Psoas muscle (tissue), 8 donors: ENCODE data around the gene MYH1. TPM values are rescaled to one million over a fixed set of nuclear protein-coding genes. Genes with fewer than 3 reads are reported as not detected.

Source experiments
- ATAC-seq, 4 donors: fragments of 200-7000 bp; cut with Tn5 transposase; one replicate each; pipeline ENCODE4 v1.9.1; 2020; ENCODE audit warnings: moderate library complexity in 3 of 4, mild to moderate bottlenecking in 2 of 4
- DNase-seq, 2 donors: peaks; one replicate each; pipeline ENCODE4 v3.0.0-alpha.2; 2020
- H3K27ac ChIP-seq: fragments of 200-600 bp; one replicate; pipeline ENCODE4 v1.8.0; 2022
- H3K27me3 ChIP-seq, 3 donors: fragments of 200-600 bp in 1 of 3; one replicate each; pipeline versions ENCODE4 v1.6.1 to v1.8.0; 2013 to 2022; ENCODE audit warnings: low read length in 2 of 3, mild to moderate bottlenecking in 2 of 3, moderate library complexity in 1 of 3; ENCODE audit not compliant: insufficient read depth in 3 of 3
- H3K36me3 ChIP-seq, 2 donors: fragments of 200-600 bp in 1 of 2; one replicate each; pipeline versions ENCODE4 v1.6.1 to v1.8.0; 2013 to 2022; ENCODE audit warnings: low read depth in 1 of 2, mild to moderate bottlenecking in 1 of 2, moderate library complexity in 1 of 2; ENCODE audit not compliant: insufficient read depth in 1 of 2
- H3K4me1 ChIP-seq: fragments of 200-600 bp; one replicate; pipeline ENCODE4 v1.8.0; 2022
- H3K4me3 ChIP-seq: fragments of 200-600 bp; one replicate; pipeline ENCODE4 v1.8.0; 2022; ENCODE audit warnings: mild to moderate bottlenecking
- H3K9me3 ChIP-seq: fragments of 200-600 bp; one replicate; pipeline ENCODE4 v1.8.0; 2022
- CTCF ChIP-seq: fragments of 200-600 bp; IDR thresholded peaks from one replicate; pipeline ENCODE4 v1.8.0; 2022; ENCODE audit warnings: antibody characterized with exemption
- WGBS, 3 donors: extraction: QIAGEN DNeasy Blood & Tissue Kit; methylation state at CpG; one replicate each; pipeline versions ENCODE4 v1.1.6 to v1.1.7; 2013; 5-methylcytosine and 5-hydroxymethylcytosine counted together
- intact Hi-C, 2 donors: fragments of 100-400 bp; cut with DNase I; formaldehyde crosslinking; loops; one replicate each; pipeline versions ENCODE4 v1.11.0 to v1.14.2; 2022
- long read RNA-seq, 2 donors: library from polyadenylated mRNA; unstranded; transcript quantifications; one replicate each; pipeline ENCODE4 v2.0.0, GENCODE V29; 2021
- polyA plus RNA-seq, 3 donors: library from polyadenylated mRNA; stranded (reverse); fragments of 200-250 nt; gene quantifications; one replicate each; pipeline ENCODE4 v1.2.3, GENCODE V29; 2013
- total RNA-seq, 4 donors: library from RNA; stranded (reverse); fragmentation: NEBNext Ultra II Directional in 2 of 4; extraction: Animal tissue kit (Norgen Biotek cat#: 25700) in 2 of 4; gene quantifications; one replicate each; pipeline versions ENCODE4 v1.2.1 to v1.2.4, GENCODE V29; 2021 to 2023
- donor health status: healthy with polysubstance abuse.
- donor health status: DM: no; HTN: no; CAD: no; lungs with moderate emphysema.
- donor health status: Bipolar disorder and iron deficiency.
- donor health status: healthy.
- donor health status: DM: yes; HTN: yes; CAD: no.
- donor health status: DM: no; HTN: no; CAD: no.
- donor health status: DM: no; HTN: no; CAD: no.
- donor health status: DM: yes; HTN: yes; CAD: no.

Gene MYH1
- total RNA-seq (1,000 to 10,000 TPM in 2 of 4 donors, 100 to 1,000 TPM in 2; 166 to 3,329 (median 1,836) TPM), polyA plus RNA-seq (1,000 to 10,000 TPM in 2 of 3 donors, 10 to 100 TPM in 1; 61.5 to 1,446 (median 1,180) TPM)
- long read RNA-seq, donor 1, full-length matches to known transcripts: 2,895 of 6,096 reads
- long read RNA-seq, donor 1, partial matches to known transcripts: 2,692 of 6,096 reads
- long read RNA-seq, donor 1, other reads (novel, unspliced or antisense): 509 of 6,096 reads
- long read RNA-seq, donor 2, full-length matches to known transcripts: 3,653 of 7,531 reads
- long read RNA-seq, donor 2, partial matches to known transcripts: 3,226 of 7,531 reads
- long read RNA-seq, donor 2, other reads (novel, unspliced or antisense): 652 of 7,531 reads

GRCh38 chr17:10518271-10519037 lies at the start of gene MYH1:
TSS of gene MYH1 (minus strand) at chr17:10518542. CDS start at chr17:10516642, 1,900 bp downstream.
- peak within 1 kb of the TSS; percentile 56 for H3K4me3 ChIP-seq
- H3K36me3 ChIP-seq: peaks cover 0 to 75% of the 10 kb centered on the region in 2 donors
- H3K9me3 ChIP-seq: no peaks in the 10 kb centered on the region
- peak within 1 kb of the TSS; percentile 80 for H3K27ac ChIP-seq
- intact Hi-C loops: loop anchor here in 1 of 2 donors (5.0 kb wide), 1 partner anchor 94 kb away; no protein-coding TSS in a partner anchor
- 23 to 30% (median 27%) methylated on average over 11 of the region's 11 CpGs for WGBS, 3 donors
- no peak for TF ChIP-seq CTCF
- peak; percentile 71 to 78 (median 73) for ATAC-seq
- no peaks in the 10 kb centered on the region for H3K27me3 ChIP-seq
- peak in 1 of 2 donors; percentile 70 for DNase-seq
- no peaks in the 10 kb centered on the region for H3K4me1 ChIP-seq

- Histone ChIP-seq H3K27ac (peak overlapping the region; percentile 77), H3K36me3 (no peaks in the 10 kb centered on the region), H3K27me3 (no peaks in the 10 kb centered on the region), H3K9me3 (no peaks in the 10 kb centered on the region), H3K4me3 (no peak overlapping the region), H3K4me1 (no peaks in the 10 kb centered on the region)
- DNase-seq: no peak
- intact Hi-C loops: no loop called here
- 53 to 69% (median 60%) methylated on average over 2 of the region's 2 CpGs for WGBS, 3 donors
- no peak for TF ChIP-seq CTCF
- peak in 3 of 4 donors; percentile 84 to 97 (median 92) for ATAC-seq
These were observed 45.8 kb upstream of the MYH1 start for GRCh38 chr17:10563991-10564660.

GRCh38 chr17:10558049-10558448 lies 39.7 kb upstream of the MYH1 start:
- H3K4me1 ChIP-seq: peaks cover under 1% of the 10 kb centered on the region
- ATAC-seq: no peak

GRCh38 chr17:10557422-10557821 lies 39.1 kb upstream of the MYH1 start:
- intact Hi-C loops: no loop called here
- Histone ChIP-seq H3K27me3 (no peaks in the 10 kb centered on the region), H3K9me3 (no peaks in the 10 kb centered on the region), H3K27ac (peak overlapping the region; percentile 73), H3K4me1 (peaks cover 7% of the 10 kb centered on the region), H3K4me3 (no peak overlapping the region), H3K36me3 (no peaks in the 10 kb centered on the region)
- DNase-seq (no peak), ATAC-seq (peak in 2 of 4 donors; percentile 58 to 68)
- 18 to 53% (median 43%) methylated on average over 1 of the region's 1 CpG for WGBS, 3 donors
- no peak for TF ChIP-seq CTCF

More at GRCh38 chr17:10558049-10558448, 39.7 kb upstream of the MYH1 start:
- H3K36me3 ChIP-seq: no peaks in the 10 kb centered on the region
- no peaks in the 10 kb centered on the region for H3K27me3 ChIP-seq
- no peak overlapping the region for H3K4me3 ChIP-seq
- WGBS, 3 donors: 63 to 76% (median 71%) methylated on average over 6 of the region's 6 CpGs
- peak overlapping the region; percentile 73 for H3K27ac ChIP-seq
- TF ChIP-seq CTCF: no peak
- intact Hi-C loops: no loop called here
- no peak for DNase-seq
- H3K9me3 ChIP-seq: no peaks in the 10 kb centered on the region
